ENCODE results near the gene YAP1.
"Not testable (repeated sequence)": the region's sequence is repeated elsewhere in the genome, so short reads cannot be mapped to it uniquely, and the experiment has no call there.

YAP1 gene

DNA sequence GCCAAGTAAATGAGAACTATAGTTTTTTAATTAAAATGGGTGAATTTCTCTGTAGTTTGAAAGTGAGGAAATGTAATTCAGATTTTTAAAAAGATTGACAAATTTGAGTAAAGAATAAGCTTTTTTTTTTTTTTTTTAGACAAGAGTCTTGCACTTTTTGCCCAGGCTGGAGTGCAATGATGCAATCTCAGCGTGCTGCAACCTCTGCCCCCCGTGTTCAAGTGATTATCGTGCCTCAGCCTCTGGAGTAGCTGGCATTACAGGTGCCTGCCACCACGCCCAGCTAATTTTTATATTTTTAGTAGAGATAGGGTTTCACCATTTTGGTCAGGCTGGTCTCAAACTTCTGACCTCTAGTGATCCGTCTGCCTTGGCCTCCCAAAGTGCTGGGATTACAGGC lies 90.1 kb downstream of the YAP1 start:
- not testable (repeated sequence) for DNase-seq (ENCODE audit: low read depth)

DNA sequence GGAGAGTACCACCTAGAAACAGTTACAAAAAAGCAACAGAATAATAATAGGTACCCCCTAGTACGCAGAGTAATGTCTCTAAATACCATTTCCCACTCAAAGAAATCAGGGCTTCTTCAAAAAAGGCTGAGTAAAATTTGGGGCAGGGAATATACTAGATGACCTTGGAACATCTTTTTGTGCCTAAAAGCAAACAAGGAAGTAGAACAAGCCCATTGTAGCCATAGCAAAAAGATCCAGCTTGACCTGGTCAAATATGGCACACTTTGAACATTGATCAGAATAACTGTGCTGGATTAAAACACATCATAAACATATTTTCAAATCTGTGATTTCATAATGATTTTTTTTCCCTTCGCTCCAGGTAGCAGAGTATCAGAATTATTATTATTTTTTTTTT lies 91.5 kb downstream of the YAP1 start:
- DNase-seq (ENCODE audit: low read depth) = no peak

DNA sequence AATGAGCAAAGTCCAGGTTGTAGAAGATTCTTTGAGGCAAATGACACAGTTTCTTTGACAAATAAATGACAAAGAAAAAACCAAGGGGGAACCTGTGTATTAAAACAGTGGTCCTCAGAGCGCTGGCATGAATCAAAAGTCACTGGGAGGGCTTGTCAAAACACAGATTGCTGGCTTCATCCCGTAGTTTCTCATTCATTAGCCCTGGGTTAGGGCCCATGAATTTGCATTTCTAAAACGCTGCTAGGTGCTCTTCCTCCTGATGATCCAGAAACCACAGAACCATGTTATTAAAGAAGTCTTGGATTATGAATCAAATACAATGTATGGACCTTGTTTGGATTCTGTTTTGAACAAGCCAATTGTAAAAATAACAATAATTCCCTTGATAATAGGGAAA lies 92.7 kb downstream of the YAP1 start:
- DNase-seq (ENCODE audit: low read depth) = no peak

DNA sequence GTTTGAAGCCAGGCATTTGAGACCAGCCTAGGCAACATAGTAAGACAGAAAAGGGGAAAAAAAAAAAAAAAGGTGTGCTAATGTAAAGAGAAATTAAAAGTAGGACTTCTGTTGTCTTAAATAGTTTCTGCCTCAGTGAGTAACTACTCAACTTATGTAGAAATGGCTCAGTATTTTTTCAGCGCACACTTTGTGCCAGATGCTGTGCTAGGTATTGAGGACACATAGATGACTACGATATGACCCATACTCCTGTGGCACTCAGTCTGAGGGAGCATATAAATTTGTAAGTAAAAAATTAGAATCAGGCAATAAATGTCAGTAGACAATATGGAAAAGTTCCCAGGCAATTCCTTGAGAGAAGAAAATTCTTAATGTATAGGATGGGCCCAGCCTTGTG lies 93.9 kb downstream of the YAP1 start:
- DNase-seq (ENCODE audit: low read depth) = no peak

DNA sequence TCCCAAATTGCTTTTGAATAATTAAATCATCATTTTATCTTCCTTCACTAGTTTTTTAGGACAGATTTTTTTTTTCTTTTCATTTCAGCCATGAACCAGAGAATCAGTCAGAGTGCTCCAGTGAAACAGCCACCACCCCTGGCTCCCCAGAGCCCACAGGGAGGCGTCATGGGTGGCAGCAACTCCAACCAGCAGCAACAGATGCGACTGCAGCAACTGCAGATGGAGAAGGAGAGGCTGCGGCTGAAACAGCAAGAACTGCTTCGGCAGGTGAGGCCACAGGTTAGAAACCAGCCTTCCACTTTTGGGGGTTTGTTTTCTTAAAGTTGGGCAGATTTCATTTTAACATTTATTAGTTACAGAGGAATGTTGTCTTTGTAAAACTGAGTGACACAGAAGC lies 95.6 kb downstream of the YAP1 start:
- no peak for DNase-seq (ENCODE audit: low read depth)

DNA sequence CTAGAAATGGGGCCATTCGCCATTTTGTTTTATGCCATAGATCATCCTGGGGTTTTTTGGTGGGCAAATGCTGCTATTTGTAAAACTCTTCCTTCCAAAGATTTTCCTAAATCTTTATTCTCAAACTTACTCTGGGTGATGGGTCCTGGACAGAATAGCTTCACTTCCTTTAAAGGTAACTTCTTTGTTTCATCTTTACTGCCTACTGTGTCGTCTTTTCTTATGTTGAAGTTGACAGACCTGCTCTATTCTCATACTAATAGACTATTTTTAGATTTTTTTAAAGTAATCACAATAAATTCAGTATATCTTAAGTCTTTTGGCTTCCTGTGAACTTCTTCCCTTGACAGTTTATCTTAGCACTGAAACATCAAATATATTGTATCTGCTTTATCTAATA lies 98.6 kb downstream of the YAP1 start:
- DNase-seq (ENCODE audit: low read depth) = no peak

DNA sequence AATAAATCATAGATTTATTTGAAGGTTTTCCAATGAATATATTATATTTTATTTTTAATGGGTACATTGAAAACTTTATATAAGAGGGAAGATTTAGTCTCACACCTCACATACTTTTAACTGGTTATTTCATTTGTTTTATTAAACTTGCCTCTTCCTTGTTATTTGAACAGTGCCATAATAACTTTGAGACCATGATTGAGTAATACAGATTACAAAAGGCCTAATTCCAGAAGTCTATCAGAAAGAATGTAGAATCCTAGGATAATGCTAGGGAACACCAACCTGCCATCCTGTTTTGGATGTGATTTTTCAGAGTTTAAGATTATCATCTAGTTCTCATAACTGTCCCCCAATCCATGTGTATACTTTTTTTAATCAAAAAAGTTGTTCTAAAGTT lies 104.4 kb downstream of the YAP1 start:
- no peak for DNase-seq (ENCODE audit: low read depth)

DNA sequence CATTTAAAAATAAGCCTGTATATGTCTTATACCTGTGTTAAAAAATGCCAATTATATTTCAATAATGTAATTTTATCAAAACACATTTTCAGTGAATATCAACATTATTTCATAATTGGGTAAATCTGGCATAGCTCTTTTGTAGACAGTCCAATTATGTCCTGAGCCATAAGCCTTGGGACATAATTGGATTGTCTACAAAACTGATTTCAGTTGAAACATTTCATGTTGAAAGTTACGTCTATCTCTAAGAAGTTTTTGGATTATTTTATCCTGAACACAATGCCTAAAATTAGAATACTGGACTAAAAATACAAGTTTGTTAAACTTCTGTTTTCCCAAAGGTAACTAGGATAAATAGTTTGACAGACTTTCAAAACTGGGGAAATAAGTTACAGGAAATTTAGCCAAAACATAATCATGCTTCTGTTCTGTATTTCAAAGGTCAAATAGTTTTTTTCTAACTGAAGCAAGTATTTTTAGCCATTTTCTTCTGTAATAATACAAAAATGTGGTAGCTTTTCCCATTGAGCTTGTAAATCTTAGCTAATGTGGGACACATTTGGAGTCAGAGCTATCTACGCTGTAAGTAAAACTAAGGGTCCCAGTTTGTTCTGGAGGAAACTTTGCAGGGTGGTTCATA lies 106.3 kb downstream of the YAP1 start:
- DNase-seq (ENCODE audit: low read depth) = no peak

DNA sequence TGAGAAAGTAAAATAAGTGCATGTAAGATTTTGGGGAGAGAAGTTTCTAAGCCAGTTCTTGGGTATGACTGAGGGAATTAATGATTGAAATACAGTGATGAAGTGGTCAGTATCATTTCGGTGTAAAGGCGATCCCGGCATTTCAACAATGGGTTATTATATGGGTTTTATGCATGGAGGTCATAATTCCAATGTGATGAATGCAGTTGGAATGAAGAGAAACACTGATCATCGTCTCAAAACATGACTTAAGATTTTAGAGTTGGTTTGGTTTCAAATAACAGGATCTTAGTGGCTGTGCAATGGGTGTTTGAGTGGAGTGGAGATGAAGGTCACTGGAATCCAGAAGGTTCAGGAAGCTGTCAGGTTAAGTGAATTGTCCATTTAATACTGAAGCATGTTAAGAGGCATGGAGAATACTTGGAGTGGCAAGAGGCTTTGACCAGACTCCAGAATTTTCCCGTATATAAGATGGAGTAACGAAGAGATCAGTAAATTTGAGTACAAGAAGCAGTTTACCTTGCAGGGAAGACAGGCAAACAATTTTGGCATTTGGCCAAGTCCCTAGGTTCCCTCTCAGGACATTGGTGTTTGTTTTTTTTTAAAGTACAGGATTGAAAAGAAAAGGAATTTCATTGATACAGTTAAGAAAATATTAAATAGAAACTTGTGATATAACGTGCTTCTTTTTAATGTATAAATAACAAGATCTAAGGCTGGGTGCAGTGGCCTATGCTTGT lies 110.7 kb downstream of the YAP1 start:
- peak; percentile 53 for DNase-seq (ENCODE audit: low read depth)

DNA sequence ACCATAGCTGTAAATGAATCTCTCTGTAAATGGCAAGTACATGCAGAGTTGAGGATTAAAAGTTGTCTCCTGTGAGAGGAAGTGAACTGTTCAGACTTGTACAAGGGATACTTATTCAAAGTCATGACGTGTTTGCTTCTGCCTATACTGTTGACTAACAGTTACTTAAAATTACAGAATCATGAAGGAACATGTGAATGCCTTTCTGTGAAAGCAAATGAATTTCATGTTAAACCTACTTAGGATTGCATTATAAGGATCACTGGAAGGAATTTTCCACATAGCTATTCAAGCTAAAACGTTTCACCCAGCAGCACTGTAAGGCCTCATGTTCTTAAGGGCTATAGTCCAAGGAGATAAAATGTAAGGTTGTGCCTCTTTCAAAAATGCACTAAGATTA lies 113.6 kb downstream of the YAP1 start:
- no peak for DNase-seq (ENCODE audit: low read depth)

DNA sequence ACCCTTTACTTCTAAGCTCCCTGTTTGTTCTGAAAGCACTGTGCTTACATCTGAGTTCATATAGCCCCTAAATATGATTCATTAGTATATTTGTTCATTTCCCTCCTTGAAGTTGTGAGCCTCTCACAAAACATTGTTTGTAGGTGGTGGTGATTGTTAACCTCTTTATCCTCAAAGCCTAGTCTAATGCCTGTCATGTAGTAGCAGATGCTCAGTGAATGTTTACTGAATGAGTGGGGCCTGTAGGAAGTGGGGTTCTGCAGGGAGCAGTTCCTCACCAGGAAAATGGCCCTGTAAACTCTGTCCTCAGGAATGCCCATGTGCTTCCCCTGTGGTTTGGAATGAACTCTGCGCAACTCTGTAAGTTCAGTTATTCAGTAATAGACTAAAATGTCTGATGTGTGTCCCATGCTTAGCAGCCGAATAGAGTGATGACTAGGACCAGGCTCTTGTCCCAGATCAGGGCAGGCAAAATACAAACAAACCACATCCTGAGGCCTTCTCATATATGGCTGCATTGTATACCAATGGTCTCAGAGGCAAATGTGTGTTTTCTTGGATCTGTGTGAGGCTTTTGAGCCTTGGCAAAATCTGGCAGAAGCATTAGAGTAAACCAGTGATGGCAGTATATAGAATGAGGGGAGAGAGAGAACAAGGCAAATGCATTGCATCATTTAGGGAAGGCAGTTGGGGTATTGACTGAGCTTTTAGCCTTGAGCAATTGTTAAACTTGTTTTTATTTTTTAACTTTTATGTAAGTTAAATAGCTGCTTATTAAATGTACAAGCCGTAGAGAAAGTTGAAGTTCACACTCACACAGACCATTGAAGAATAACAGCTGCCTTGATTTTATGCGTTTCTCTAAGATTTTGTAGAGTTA lies 115.7 kb downstream of the YAP1 start:
- peak; percentile 90 for DNase-seq (ENCODE audit: low read depth)

DNA sequence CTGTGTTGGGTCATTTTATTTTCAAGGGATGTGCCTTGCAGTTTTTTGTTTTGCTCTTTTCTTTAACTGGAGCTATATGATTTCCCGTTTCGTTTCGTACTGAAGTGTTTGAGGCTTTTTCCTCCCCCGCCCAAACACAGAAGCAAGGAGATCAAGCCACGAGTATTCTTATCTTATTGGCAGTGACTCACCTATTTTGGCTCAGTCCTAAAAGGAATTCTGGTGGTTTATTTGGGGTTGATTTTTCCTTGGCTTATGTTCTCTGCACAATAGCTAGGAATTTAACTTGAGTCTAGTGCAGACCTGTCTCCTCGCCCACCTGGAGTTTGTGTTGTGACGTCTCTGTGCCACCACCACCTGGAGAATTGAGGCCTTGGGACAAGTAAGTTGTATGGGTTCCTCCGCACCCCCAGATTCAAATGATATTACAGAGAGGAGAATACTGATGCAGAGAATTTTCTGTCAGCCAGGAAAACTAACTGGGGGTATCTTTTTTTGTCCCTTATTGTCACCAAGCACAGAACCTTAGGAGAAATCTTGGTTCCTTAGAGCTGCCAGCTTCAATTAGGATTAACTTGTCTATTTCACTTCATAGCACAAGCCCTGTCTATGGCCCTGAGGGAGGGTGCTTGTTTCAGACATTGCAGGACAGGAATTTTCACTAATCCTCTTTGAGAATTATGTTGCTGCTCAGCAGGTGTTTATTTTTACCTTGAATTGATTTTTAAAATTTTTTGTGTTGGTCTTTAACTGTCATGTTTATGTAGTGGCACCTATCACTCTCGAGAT lies 116.6 kb downstream of the YAP1 start:
- DNase-seq (ENCODE audit: low read depth) = no peak

DNA sequence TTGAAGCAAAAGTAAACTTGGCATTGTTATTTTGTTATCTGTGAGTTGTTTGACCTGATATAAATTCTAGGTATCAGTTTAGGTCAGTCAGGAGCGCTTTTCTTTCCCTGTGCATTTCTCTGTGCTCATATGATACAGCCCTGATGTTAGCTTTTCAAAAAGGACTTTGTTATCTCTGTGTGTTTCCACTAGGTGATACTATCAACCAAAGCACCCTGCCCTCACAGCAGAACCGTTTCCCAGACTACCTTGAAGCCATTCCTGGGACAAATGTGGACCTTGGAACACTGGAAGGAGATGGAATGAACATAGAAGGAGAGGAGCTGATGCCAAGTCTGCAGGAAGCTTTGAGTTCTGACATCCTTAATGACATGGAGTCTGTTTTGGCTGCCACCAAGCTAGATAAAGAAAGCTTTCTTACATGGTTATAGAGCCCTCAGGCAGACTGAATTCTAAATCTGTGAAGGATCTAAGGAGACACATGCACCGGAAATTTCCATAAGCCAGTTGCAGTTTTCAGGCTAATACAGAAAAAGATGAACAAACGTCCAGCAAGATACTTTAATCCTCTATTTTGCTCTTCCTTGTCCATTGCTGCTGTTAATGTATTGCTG lies 119.4 kb downstream of the YAP1 start:
- DNase-seq (ENCODE audit: low read depth) = no peak

DNA sequence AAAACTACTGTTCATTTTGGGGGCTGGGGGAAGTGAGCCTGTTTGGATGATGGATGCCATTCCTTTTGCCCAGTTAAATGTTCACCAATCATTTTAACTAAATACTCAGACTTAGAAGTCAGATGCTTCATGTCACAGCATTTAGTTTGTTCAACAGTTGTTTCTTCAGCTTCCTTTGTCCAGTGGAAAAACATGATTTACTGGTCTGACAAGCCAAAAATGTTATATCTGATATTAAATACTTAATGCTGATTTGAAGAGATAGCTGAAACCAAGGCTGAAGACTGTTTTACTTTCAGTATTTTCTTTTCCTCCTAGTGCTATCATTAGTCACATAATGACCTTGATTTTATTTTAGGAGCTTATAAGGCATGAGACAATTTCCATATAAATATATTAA lies 119.9 kb downstream of the YAP1 start:
- DNase-seq (ENCODE audit: low read depth) = no peak

DNA sequence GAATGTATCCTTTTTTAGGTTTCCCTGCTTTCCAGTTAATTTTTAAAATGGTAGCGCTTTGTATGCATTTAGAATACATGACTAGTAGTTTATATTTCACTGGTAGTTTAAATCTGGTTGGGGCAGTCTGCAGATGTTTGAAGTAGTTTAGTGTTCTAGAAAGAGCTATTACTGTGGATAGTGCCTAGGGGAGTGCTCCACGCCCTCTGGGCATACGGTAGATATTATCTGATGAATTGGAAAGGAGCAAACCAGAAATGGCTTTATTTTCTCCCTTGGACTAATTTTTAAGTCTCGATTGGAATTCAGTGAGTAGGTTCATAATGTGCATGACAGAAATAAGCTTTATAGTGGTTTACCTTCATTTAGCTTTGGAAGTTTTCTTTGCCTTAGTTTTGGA lies 120.7 kb downstream of the YAP1 start:
- no peak for DNase-seq (ENCODE audit: low read depth)

DNA sequence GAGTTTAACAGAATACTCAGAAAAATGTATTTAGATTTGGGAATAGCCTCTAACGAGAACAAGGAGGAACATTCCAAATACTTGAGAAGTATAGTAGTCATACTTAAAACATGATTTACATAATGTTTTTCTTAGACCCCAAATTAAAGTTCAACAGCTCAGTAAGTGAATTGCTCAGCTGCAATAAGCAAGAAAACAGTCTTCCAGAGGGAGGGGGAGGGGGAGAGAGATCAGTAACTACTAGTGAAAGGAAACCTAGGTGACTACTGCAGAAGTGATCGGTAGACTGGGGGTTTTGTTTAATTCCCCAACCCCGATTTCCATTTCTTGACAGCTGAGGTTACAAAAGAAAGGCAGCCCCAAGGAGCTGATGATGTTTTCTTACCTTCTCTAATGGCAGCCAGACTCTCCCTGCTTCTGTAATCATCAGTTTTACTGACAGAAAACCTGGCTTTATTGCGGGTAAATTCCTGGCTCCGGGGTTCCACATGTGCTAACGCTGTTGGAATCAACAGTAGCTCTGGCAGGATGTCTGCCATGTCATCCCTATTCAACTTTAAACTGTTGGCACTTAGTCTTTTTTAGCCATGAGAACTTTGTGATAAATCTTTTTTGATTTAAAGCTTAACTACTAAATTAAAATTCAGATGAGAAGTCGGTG lies 124.7 kb downstream of the YAP1 start:
- DNase-seq (ENCODE audit: low read depth) = no peak

DNA sequence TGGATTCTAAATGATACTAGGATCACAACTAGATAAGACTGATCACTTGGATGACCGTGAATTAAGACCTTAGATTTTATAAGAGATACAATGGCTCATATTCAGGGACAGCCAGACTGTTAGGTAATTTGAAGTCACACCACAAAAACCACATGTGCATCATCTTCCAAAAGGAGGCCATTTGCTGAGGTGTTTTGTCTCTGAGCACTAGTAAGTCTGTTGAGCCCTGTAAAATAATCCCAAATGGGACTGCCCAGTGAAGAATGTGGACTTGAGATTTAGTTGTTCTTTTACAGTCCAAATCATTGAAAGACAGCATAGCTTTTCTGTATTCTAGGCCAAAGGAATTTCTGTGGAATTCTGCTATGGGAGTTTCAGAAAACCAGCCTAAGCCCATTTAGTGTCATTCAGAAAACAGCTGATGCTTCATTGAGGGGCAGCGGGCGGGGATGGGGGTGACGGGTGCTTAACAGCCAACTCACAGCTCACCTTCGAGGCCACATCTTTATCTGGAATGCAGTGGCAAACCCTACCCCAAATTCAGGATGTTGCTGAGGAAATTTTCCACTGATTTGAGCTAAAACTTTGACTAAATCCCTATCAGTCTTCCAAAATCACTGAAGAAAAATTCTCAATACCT lies 127.0 kb downstream of the YAP1 start:
- no peak for DNase-seq (ENCODE audit: low read depth)

DNA sequence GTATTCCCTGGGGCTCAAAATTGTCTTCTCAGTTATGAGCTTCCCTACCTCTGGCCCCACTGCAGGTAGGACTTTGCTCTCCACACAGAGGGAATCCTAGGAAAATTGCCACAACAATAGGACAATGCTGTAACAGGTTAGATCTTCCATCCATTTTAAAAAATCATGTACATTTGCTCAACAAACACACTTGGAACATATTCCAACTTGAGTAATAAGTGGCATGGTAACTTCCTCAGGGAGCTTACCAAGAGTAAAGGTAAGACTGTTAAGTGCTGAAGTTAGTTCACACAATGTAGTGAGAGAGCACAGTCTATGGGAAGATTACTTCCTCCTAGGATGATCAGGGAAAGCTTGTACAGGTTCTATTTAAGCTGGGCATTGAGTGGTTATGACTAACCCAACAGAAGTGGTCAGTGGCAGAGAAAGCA lies 128.2 kb downstream of the YAP1 start:
- DNase-seq (ENCODE audit: low read depth) = no peak

DNA sequence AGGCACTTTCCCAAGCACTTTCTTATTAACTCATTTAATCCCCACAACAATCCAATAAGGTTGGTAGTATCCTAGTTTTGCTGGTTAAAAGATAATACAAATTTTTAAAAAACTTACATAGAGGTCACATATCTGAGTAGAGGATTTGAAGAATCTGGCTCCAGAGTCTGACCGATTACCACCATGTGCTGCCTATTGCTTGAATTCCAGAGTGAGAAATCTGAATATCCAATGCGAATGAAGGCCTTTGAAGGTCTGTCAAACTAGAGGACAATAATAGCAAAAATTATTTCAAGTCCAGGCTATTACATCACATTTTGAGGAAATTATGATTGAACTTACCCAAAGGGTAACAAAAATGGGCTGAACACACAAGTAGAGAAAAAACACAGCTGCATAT lies 129.2 kb downstream of the YAP1 start:
- DNase-seq (ENCODE audit: low read depth) = no peak

DNA sequence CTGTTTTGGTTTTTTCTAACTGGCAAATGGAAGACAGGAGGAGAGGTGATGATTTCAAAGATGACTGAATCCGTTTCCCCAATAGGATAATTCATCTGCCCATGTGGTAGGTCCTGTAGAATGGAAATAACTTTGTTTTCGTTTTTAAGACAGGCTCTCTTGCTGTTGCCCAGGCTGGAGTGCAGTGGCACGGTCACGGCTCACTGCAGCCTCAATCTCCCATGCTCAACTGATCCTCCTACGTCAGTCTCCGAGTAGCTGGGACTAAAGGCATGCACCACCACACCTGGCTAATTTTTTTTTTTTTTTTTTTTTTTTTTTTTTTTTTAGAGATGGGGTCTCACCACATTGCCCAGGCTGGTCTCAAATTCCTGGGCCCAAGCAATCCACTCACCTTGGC lies 129.7 kb downstream of the YAP1 start:
- no peak for DNase-seq (ENCODE audit: low read depth)

DNA sequence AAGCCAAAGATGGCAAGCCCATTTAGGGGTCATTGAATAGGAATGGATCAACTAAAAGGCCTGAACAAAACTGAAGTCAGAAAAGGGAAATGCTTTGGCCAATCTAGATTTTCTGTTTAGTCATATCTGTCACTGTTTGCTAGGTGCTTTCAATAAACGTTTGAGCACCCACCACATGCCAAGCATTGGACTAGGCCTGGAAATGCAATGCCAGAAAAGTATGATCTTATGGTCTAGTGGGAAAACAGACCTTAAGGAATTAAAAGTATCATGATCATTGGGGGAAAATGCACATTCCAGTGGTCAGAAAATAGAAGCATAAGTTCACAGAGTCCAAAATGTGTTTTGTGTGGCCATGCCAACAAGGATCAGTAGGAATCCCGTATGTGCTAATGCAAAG lies 130.3 kb downstream of the YAP1 start:
- no peak for DNase-seq (ENCODE audit: low read depth)

All from stromal cell of bone marrow (primary cell).